ENCODE measurements around the gene CMPK2. TPM values are rescaled to one million over a fixed set of nuclear protein-coding genes. Genes with fewer than 3 reads are reported as not detected.

CMPK2 gene
- total and polyA plus RNA-seq, 9 of the 15 experiments (the other 6 are each of a cell fraction or from before 2014, with no cell fraction given), result 2.6 to 10.5 (median 5.0) TPM

GRCh38 chr2:6887751-6888192 is 22.1 kb upstream of the CMPK2 start (continued):
- peak; percentile 36; the same call in 1 of the 2 replicates for TF ChIP-seq MGA (IDR thresholded peaks at IDR 0.05)
- TF ChIP-seq TEAD2 (tag; IDR thresholded peaks at IDR 0.05), result no peak
- TF ChIP-seq FOXA1 (IDR thresholded peaks at IDR 0.05; ENCODE audit: borderline replicate concordance), result no peak
- TF ChIP-seq NR2C1 (IDR thresholded peaks at IDR 0.05), result 0 out of 2 replicates have a peak, but pooled peaks have one; percentile 10
- no peak for TF ChIP-seq NR2C1 (tag; IDR thresholded peaks at IDR 0.05)
- TF ChIP-seq NFYB (IDR thresholded peaks at IDR 0.05; ENCODE audit: extremely low read depth, insufficient read length), result no peak
- no peak for TF ChIP-seq BRCA1 (IDR thresholded peaks at IDR 0.05)
- no peak for TF ChIP-seq BRCA1 (CRISPR knock-in tag; IDR thresholded peaks at IDR 0.05)
- peak; percentile 20 to 52; a peak in 1 of 4 replicates for TF ChIP-seq FOXA3 (CRISPR knock-in tag; conservative IDR thresholded peaks at IDR 0.05 in 1 of 2, IDR thresholded peaks at IDR 0.05 in 1 of 2)
- TF ChIP-seq ZNF668 (CRISPR knock-in tag; IDR thresholded peaks at IDR 0.05), result no peak
- TF ChIP-seq WHSC1 (IDR thresholded peaks at IDR 0.05; ENCODE audit: low read length), result no peak

Measured in K562 (cell line).